ENCODE results near the gene SNN. TPM values are rescaled to one million over a fixed set of nuclear protein-coding genes. Genes with fewer than 3 reads are reported as not detected.

SNN gene
- total RNA-seq, 1 experiment from 2014 or later: 15.6 TPM

GRCh38 chr16:11638140-11638539 lies 30.1 kb upstream of the SNN start:
- Histone ChIP-seq H3K27me3 (ENCODE audit: control insufficient read depth, insufficient read depth, low read length) (no peaks in the 10 kb centered on the region), H3K27ac (ENCODE audit: low read length) (no peak overlapping the region), H3K4me3 (ENCODE audit: low read depth in 2 of 2, low read length in 2 of 2) (no peak overlapping the region), H3K36me3 (ENCODE audit: control insufficient read depth, insufficient read depth, low read length) (no peaks in the 10 kb centered on the region), H3K4me1 (ENCODE audit: control insufficient read depth, insufficient read depth, low read length) (peaks cover 11% of the 10 kb centered on the region), H3K9me3 (ENCODE audit: control insufficient read depth, insufficient read depth, low read depth, low read length) (no peaks in the 10 kb centered on the region)
- no peak for TF ChIP-seq TCF7L2 (IDR thresholded peaks at IDR 0.05; ENCODE audit: low read depth, low read length)
- no peak for TF ChIP-seq SIN3A (IDR thresholded peaks at IDR 0.05; ENCODE audit: borderline replicate concordance, insufficient read depth, low read depth, low read length)
- TF ChIP-seq REST (IDR thresholded peaks at IDR 0.05; ENCODE audit: insufficient read depth in 1 of 2, low read depth in 2 of 2, low read length in 1 of 2): no peak
- TF ChIP-seq CTCF (IDR thresholded peaks at IDR 0.05): no peak
- no peak for TF ChIP-seq POLR2AphosphoS5 (IDR thresholded peaks at IDR 0.05; ENCODE audit: low read depth, low read length)
- intact Hi-C loops (cut with micrococcal nuclease; ENCODE audit: unreplicated experiment): no loop called here
- ChIA-PET POLR2A (interaction anchor here (0.7 kb wide), 1 partner anchor 121 kb away, joined by 3 read pairs; no protein-coding TSS in a partner anchor), CTCF (no interaction called here)
- ATAC-seq (no peak), DNase-seq (ENCODE audit: low read depth, low spot score) (no peak)
- BruUV-seq (replicated peaks): no TSS peak
- in situ Hi-C loops (cut with HindIII; ENCODE audit: low pct_unique_long_range_greater_than_20kb, low sequenced_read_pairs): no loop called here

- H3K9me3 ChIP-seq (ENCODE audit: control insufficient read depth, insufficient read depth, low read depth, low read length): no peaks in the 10 kb centered on the region
- TF ChIP-seq REST (IDR thresholded peaks at IDR 0.05; ENCODE audit: insufficient read depth in 1 of 2, low read depth in 2 of 2, low read length in 1 of 2) (no peak), CTCF (IDR thresholded peaks at IDR 0.05) (no peak), SIN3A (IDR thresholded peaks at IDR 0.05; ENCODE audit: borderline replicate concordance, insufficient read depth, low read depth, low read length) (no peak), TCF7L2 (IDR thresholded peaks at IDR 0.05; ENCODE audit: low read depth, low read length) (no peak), POLR2AphosphoS5 (IDR thresholded peaks at IDR 0.05; ENCODE audit: low read depth, low read length) (no peak)
- in situ Hi-C loops (cut with HindIII; ENCODE audit: low pct_unique_long_range_greater_than_20kb, low sequenced_read_pairs) (no loop called here), intact Hi-C loops (cut with micrococcal nuclease; ENCODE audit: unreplicated experiment) (no loop called here)
- H3K27ac ChIP-seq (ENCODE audit: low read length): no peak overlapping the region
- no peak for ATAC-seq
- H3K4me1 ChIP-seq (ENCODE audit: control insufficient read depth, insufficient read depth, low read length): peaks cover 11% of the 10 kb centered on the region
- no TSS peak for BruUV-seq (replicated peaks)
- no peaks in the 10 kb centered on the region for H3K27me3 ChIP-seq (ENCODE audit: control insufficient read depth, insufficient read depth, low read length)
- POLR2A ChIA-PET: no interaction called here
- no peak for DNase-seq (ENCODE audit: low read depth, low spot score)
- CTCF ChIA-PET: no interaction called here
- H3K36me3 ChIP-seq (ENCODE audit: control insufficient read depth, insufficient read depth, low read length): no peaks in the 10 kb centered on the region
- H3K4me3 ChIP-seq (ENCODE audit: low read depth in 2 of 2, low read length in 2 of 2): no peak overlapping the region
Measured at GRCh38 chr16:11639008-11639562, 29.2 kb upstream of the SNN start.
